NCI-H1417 (cell line): ENCODE data around the gene BANP.
"Not testable (repeated sequence)": the region's sequence is repeated elsewhere in the genome, so short reads cannot be mapped to it uniquely, and the experiment has no call there.

Experiments used
- DNase-seq, 3 experiments: peaks; one replicate each; lab custom pipeline; 2025; lab: John Stamatoyannopoulos, UW

The BANP gene

DNA sequence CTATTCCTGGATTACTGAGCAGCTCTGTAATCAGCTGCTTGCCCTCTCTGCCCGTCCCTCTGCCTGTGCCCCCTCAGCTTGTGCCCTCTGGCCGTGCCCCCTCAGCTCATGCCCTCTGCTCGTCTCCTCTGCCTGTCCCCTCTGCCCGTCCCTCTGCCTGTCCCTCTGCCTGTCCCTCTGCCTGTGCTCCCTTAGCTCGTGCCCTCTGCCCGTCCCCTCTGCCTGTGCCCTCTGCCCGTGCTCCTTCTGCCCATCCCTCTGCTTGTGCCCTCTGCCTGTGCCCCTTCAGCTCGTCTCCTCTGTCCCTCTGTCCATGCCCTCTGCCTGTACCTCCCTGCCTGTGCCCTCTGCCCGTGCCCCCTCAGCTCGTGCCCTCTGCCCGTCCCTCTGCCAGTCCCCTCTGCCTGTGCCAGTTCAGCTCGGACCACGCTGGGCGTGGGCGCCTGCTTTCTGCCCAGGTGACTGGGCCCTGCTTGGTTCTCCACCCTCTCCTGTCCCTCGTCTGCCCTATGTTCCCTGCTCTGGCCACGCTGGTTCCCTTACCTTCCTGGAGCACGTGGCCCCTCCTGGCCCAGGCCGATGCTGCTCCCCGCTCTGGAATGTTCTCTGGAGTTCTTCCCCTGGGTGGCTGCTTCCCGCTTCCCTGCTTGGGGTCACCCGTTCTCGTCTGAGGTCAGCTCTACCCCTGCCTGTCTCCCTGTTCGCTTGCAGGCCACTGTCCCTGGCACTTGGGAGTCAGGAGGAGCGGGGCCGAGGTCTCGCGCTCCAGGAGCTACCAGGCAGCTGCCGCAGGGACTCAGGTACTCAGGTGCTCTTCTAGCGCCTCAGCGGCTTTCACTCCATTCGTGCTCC lies 63.9 kb downstream of the BANP start:
- DNase-seq = no peak

- DNase-seq = no peak
These were observed 64.5 kb downstream of the BANP start for GRCh38 chr16:88015806-88016140.

DNA sequence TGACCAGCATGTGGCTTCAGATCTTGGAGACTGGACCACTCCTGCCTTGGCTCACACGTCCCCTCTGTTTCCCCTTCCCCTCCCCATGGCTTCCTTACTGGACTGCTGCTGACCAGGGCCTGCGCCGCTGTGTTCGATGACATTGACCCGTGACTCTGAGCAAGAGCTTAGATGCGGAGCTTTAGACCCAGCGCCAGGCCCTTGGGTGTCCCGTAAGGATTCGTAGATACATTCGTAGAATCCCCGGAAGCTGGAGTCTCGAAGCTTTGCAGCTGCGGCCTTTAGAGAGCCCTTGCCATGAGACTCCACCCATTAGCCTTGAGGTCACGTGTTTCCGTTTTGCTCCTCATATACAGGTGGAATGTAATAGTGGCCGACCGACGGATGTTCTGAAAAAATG lies 65.2 kb downstream of the BANP start:
- not testable (repeated sequence) for DNase-seq

DNA sequence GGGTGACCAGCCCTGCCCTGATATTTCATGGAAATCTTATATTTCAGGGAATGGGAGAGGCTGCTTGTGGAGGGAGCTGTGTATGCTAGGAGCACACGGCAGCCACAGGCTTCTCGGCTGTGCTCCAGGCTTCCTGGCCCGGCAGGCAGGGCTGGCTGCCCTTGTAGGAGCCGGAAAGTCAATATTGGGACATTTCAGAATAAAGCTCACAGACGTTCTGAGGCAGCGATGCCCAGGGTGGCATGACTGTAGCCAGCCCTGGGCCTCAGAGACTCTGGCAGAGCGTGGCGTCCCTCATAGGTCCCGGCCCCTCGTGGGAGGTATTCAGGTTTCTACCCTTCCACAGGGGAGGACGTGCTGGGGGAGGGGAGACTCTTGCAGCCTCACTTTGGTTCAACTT lies 65.7 kb downstream of the BANP start:
- no peak for DNase-seq

- DNase-seq = no peak
These were observed 66.4 kb downstream of the BANP start for GRCh38 chr16:88017587-88018101.

GRCh38 chr16:88018382-88018781 lies 67.1 kb downstream of the BANP start:
- DNase-seq = not testable (repeated sequence)

GRCh38 chr16:88019041-88019820 lies 68.0 kb downstream of the BANP start:
- DNase-seq = peak in 1 of 3 experiments; percentile 21

DNA sequence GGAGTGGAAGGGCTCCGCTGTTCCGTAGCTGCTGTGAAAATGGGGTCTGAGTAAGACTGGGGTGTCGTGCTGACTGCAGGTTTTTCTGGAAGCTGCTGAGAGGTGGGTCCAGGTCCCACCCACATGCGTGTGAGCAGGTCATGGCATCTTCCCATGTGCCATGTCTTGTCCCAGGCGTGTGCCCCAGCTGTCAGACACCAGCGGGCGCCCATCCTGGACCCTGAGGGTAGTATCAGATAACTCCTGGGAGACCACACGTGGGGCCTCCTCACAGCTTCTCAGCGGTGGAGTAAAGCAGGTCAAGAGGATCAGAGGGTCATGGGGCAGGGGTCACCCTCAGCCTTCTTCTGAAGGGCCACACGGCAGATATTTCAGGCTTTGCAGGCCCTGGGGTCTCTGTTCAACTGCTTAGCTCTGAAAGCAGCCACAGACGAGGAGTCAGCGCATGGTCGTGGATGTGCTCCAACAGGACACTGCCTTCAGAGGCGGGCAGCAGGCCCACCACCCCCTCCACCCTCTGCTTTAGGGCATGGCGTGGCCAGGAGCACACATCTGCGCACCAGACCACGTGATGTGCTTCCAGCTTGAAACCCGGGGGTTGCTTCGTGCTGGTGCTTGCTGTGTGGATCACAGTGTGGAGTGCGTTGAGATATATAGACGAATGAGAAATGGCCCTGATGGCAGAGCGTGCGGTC lies 68.7 kb downstream of the BANP start:
- no peak for DNase-seq

DNA sequence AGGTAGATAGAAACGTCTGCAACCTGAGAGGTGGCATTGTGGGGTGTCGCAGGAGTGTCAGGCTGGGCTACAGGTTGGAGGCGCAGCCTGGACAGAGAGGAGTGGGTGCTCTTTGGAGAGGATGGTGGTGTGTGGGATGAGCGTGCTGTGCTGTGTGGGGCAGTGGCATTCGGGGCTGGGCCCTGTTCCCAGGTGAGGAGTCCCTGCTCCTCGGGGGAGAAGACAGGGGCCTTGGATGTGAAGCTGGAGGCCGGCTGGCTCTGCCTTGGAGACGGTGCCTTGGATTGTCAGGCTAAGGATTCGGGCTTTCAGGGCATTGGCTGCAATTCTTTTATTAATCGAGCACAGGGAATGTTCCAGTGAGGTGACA lies 69.3 kb downstream of the BANP start:
- DNase-seq = no peak

- DNase-seq = not testable (repeated sequence)
These were observed 70.1 kb downstream of the BANP start for GRCh38 chr16:88021041-88021970.

DNA sequence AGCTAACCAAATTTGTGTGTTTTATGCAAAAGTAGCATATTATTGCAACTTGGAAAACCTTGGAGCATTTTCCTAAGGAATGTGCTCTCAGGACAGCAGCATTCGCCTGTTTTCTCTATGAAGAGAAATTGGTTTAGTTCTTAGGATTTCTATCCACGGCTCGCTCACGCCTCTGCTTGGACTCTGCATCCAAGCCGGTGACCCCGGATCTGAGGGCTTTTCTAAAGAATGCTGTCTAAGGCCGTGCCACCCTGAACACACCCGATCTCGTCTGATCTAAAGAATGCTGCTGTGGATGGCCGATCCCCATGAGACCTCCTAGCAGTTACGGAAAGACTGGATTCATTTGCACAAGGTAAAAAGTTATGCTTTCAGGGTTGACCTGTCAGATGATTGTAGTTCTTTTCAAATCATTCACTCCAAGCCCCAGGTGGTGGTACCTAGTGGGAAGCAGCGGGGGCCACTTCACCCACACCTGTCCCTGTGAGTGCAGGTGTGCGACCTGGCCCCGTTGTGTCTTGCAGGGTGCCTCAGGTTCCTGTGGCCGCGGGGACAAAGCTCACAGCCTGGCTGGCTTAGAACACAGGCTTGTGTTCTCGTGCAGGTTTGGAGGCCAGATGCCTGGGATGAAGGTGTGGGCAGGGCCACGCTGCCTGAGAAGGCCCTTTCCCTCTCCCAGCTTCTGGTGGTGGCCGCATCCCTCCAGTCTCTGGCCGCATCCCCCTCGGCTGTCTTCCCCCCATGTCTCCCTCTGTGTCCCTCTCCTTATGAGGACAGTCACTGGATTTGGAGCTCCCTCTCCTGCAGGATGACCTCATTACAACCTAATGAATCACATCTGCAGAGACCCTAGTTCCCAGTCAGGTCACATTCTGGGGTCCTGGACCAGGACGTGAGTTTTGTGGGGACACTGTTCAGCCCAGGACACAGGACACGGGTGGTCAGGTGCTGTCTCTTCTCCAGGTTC lies 71.1 kb downstream of the BANP start:
- DNase-seq = peak in 2 of 3 experiments; percentile 57 to 75

- DNase-seq = no peak
These were observed 72.1 kb downstream of the BANP start for GRCh38 chr16:88023366-88023765.

DNA sequence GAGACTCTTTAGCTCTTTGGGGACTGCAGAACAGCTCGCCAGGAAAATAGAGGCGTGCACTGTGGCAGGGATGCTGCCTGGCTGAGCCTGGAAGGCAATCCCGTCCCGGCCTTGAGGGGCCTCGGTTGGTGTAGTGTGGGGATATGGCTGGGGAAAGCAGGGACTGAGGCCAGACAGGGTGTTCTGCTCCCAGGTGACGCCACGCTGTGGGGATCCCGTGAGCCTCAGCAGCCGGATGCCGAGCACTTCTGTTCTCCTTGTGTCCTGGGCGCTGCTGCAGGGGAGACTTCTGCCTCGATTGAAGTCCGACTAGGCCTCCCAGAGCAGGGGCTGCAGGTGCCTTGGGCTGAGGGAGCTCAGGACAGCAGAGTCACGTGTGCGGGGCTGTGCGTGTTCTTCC lies 72.6 kb downstream of the BANP start:
- DNase-seq = no peak

GRCh38 chr16:88024491-88025085 lies 73.4 kb downstream of the BANP start:
- peak in 1 of 3 experiments; percentile 2 for DNase-seq

DNA sequence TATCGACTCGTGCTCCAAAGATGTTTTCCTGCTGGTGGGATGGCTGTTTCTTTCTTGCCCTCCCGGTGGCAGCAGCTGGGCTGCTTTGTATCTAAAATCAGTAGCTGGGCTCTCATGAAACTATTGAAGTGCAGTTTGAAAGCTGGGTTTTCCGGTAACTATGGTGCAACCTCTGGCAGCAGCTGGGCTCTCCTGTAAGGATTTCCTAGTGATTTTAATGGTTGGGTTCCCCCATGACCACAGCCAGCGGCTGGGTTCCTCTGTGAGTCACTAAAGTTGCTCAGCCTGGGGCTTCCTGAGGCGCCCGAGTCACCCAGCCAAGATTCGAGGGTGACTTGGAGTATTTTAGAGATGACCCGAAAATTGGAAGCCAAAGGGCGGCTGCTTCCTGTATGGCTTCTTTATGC lies 73.9 kb downstream of the BANP start:
- not testable (repeated sequence) for DNase-seq

GRCh38 chr16:88025828-88026555 lies 74.8 kb downstream of the BANP start:
- not testable (repeated sequence) for DNase-seq

DNA sequence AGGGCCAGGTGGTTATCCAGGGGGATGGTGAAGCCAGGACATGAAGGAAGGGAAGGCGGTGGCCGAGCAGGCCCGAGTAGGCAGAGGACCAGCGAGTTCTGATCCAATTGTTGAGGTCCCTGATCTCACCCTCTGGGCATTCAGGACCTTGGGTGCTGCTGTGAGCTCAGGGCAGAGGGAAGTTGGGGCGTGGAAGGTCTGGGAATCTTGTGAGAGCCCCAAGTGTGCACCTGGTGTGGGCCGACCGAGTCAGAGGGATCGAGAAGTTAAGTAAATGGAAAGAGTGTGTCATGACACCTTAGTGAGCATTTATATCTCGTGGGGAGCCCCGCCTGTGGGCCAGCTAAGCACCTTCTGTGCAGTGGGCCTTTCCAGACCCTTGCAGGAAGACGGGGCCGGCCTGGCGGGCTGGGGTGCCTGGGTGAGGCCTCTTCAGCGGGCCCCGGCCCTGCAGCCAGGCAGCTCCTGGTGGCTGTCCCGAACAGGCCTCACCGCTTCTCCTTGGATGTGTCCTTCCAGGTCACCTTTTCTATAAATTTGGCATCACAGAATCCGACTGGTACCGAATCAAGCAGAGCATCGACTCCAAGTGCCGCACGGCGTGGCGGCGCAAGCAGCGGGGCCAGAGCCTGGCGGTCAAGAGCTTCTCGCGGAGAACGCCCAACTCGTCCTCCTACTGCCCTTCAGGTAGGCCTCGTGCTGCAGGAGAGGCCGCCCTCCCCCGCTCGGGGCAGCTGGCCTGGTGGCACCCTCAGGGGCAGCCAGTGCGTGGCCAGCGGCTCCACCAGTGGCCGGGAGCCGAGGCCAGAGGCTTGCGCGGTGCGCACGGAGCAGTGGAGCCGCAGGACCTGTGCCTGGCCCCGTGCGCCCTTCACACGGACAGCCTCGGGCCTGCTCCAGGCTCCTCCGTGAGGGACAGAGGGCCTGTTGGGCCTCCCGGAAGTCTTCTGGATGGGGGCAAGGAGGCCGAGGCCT lies 76.0 kb downstream of the BANP start:
- DNase-seq = no peak
